Measurements from ENCODE around the gene MRLN. TPM values are rescaled to one million over a fixed set of nuclear protein-coding genes. Genes with fewer than 3 reads are reported as not detected.

Gene MRLN
- total RNA-seq, 1 donor from 2014 or later = 15.7 TPM

- no peak for DNase-seq
Observed at GRCh38 chr10:59704630-59705029, 48.6 kb downstream of the MRLN start.

GRCh38 chr10:59702347-59702746 lies 50.9 kb downstream of the MRLN start:
- no peak for DNase-seq

GRCh38 chr10:59700709-59701108 lies 52.5 kb downstream of the MRLN start:
- no peak for DNase-seq

GRCh38 chr10:59698326-59698725 lies 54.9 kb downstream of the MRLN start:
- no peak for DNase-seq

GRCh38 chr10:59695637-59696036 lies 57.6 kb downstream of the MRLN start:
- no peak for DNase-seq

GRCh38 chr10:59694936-59695335 lies 58.3 kb downstream of the MRLN start:
- no peak for DNase-seq

GRCh38 chr10:59692113-59692512 lies 61.1 kb downstream of the MRLN start:
- DNase-seq = no peak

GRCh38 chr10:59688921-59689351 lies 64.3 kb downstream of the MRLN start:
- no peak for DNase-seq

- no peak for DNase-seq
Observed at GRCh38 chr10:59687657-59688056, 65.6 kb downstream of the MRLN start.

Other genes with a start within 250 kb of the MRLN start
- gene SLC16A9, start 43.6 kb downstream of the MRLN start, total RNA-seq = 6.5 TPM
- 36.9 TPM for gene CCDC6, start 153.1 kb upstream of the MRLN start, total RNA-seq